Natural killer cell (primary cell): Measurements from ENCODE around the gene OSGIN1. TPM values are rescaled to one million over a fixed set of nuclear protein-coding genes. Genes with fewer than 3 reads are reported as not detected.

Experiments
- ATAC-seq, 3 donors: fragments of 150-1000 bp in 2 of 3; fragments of 200-7000 bp in 1 of 3; cut with Tn5 transposase; 1 replicate in 1 of 3; 2 replicates in 2 of 3; pipeline ENCODE4 v1.10.0; 2021; ENCODE audit warnings: mild to moderate bottlenecking in 2 of 3, moderate library complexity in 2 of 3
- DNase-seq, 2 donors: peaks; one replicate each; pipeline versions ENCODE4 v3.0.0 to v3.0.0-alpha.2; 2013 to 2021; ENCODE audit warnings: mixed read lengths in 1 of 2
- H3K27ac ChIP-seq: one replicate; pipeline ENCODE4 v1.5.1; 2013; ENCODE audit warnings: mild to moderate bottlenecking, low read length
- H3K27me3 ChIP-seq: one replicate; pipeline ENCODE4 v1.6.1; 2013; ENCODE audit warnings: low read length; ENCODE audit not compliant: control insufficient read depth, insufficient read depth
- H3K36me3 ChIP-seq: one replicate; pipeline ENCODE4 v1.6.1; 2013; ENCODE audit warnings: low read length; ENCODE audit not compliant: control insufficient read depth, insufficient read depth
- H3K4me1 ChIP-seq: one replicate; pipeline ENCODE4 v1.6.1; 2013; ENCODE audit warnings: low read length; ENCODE audit not compliant: control insufficient read depth, insufficient read depth
- H3K4me3 ChIP-seq: one replicate; pipeline ENCODE4 v1.5.1; 2013; ENCODE audit warnings: low read length
- H3K9me3 ChIP-seq: one replicate; pipeline ENCODE4 v1.6.1; 2013; ENCODE audit warnings: low read length; ENCODE audit not compliant: control insufficient read depth, insufficient read depth
- H3K27ac Mint-ChIP-seq, 2 donors: one replicate each; pipeline ENCODE4 v1.8.0; 2022; ENCODE audit warnings: mild to moderate bottlenecking in 2 of 2, mixed read lengths in 2 of 2, moderate library complexity in 1 of 2
- H3K27me3 Mint-ChIP-seq, 2 donors: one replicate each; pipeline ENCODE4 v1.8.0; 2022; ENCODE audit warnings: low read depth in 2 of 2, mixed read lengths in 2 of 2
- H3K36me3 Mint-ChIP-seq: one replicate; pipeline ENCODE4 v1.8.0; 2022; ENCODE audit warnings: mixed read lengths
- H3K4me1 Mint-ChIP-seq, 2 donors: one replicate each; pipeline ENCODE4 v1.8.0; 2022; ENCODE audit warnings: mixed read lengths in 2 of 2
- H3K4me3 Mint-ChIP-seq: one replicate; pipeline ENCODE4 v1.8.0; 2022; ENCODE audit warnings: mild to moderate bottlenecking, moderate library complexity, mixed read lengths
- H3K9me3 Mint-ChIP-seq, 2 donors: one replicate each; pipeline ENCODE4 v1.8.0; 2022; ENCODE audit warnings: mixed read lengths in 2 of 2
- WGBS: methylation state at CpG from one replicate; pipeline ENCODE4 v1.1.7; 2013; ENCODE audit warnings: missing lambda C conversion rate; ENCODE audit not compliant: insufficient coverage; 5-methylcytosine and 5-hydroxymethylcytosine counted together
- intact Hi-C: fragments of 100-400 bp; cut with micrococcal nuclease; formaldehyde crosslinking; loops from one replicate; pipeline ENCODE4 v1.14.2; 2022
- total RNA-seq, 4 donors: library from RNA; stranded (reverse); fragments of 120-200 nt in 1 of 4; gene quantifications; one replicate each; pipeline versions ENCODE4 v1.2.3 to v1.2.4, GENCODE V29; 2013 to 2022
- TF ChIP-seq, protein P1 (sequence below): fragments of 200-600 bp; IDR thresholded peaks from one replicate; pipeline ENCODE4 v1.8.0; 2022; ENCODE audit warnings: antibody characterized with exemption

OSGIN1 gene
- total RNA-seq, 3 donors from 2014 or later (not counting 1 experiment from before 2014, with no cell fraction given): 3.9 to 4.1 (median 4.0) TPM

GRCh38 chr16:83915081-83915480, 38.0 kb upstream of the OSGIN1 start:
- H3K27ac ChIP-seq: no peak overlapping the region
- DNase-seq (no peak), ATAC-seq (no peak)
- Mint-ChIP-seq H3K27me3 (no peaks in the 10 kb centered on the region), H3K27ac (no peak overlapping the region), H3K36me3 (peaks cover 19% of the 10 kb centered on the region), H3K4me3 (no peak overlapping the region), H3K4me1 (peaks cover 8 to 15% of the 10 kb centered on the region in 2 donors), H3K9me3 (no peaks in the 10 kb centered on the region)
- TF ChIP-seq, protein P1, sequence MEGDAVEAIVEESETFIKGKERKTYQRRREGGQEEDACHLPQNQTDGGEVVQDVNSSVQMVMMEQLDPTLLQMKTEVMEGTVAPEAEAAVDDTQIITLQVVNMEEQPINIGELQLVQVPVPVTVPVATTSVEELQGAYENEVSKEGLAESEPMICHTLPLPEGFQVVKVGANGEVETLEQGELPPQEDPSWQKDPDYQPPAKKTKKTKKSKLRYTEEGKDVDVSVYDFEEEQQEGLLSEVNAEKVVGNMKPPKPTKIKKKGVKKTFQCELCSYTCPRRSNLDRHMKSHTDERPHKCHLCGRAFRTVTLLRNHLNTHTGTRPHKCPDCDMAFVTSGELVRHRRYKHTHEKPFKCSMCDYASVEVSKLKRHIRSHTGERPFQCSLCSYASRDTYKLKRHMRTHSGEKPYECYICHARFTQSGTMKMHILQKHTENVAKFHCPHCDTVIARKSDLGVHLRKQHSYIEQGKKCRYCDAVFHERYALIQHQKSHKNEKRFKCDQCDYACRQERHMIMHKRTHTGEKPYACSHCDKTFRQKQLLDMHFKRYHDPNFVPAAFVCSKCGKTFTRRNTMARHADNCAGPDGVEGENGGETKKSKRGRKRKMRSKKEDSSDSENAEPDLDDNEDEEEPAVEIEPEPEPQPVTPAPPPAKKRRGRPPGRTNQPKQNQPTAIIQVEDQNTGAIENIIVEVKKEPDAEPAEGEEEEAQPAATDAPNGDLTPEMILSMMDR: no peak
- H3K4me3 ChIP-seq: no peak overlapping the region
- intact Hi-C loops: no loop called here
- H3K4me1 ChIP-seq: no peaks in the 10 kb centered on the region
- H3K36me3 ChIP-seq: peaks cover 65% of the 10 kb centered on the region
- 96% methylated on average over 22 of the region's 22 CpGs for WGBS
- no peaks in the 10 kb centered on the region for H3K9me3 ChIP-seq
- H3K27me3 ChIP-seq: no peaks in the 10 kb centered on the region

- Histone ChIP-seq H3K36me3 (peaks cover 64% of the 10 kb centered on the region), H3K4me3 (no peak overlapping the region), H3K27me3 (no peaks in the 10 kb centered on the region), H3K27ac (no peak overlapping the region), H3K4me1 (no peaks in the 10 kb centered on the region), H3K9me3 (no peaks in the 10 kb centered on the region)
- DNase-seq (no peak), ATAC-seq (no peak)
- H3K36me3 Mint-ChIP-seq: peaks cover 19% of the 10 kb centered on the region
- no peaks in the 10 kb centered on the region for H3K9me3 Mint-ChIP-seq
- no peak overlapping the region for H3K4me3 Mint-ChIP-seq
- 98% methylated on average over 14 of the region's 14 CpGs for WGBS
- no peaks in the 10 kb centered on the region for H3K27me3 Mint-ChIP-seq
- peaks cover 8 to 17% of the 10 kb centered on the region in 2 donors for H3K4me1 Mint-ChIP-seq
- no peak overlapping the region for H3K27ac Mint-ChIP-seq
- TF ChIP-seq, protein P1: no peak
- intact Hi-C loops: no loop called here
These were observed 37.5 kb upstream of the OSGIN1 start for GRCh38 chr16:83915491-83915890.

DNA sequence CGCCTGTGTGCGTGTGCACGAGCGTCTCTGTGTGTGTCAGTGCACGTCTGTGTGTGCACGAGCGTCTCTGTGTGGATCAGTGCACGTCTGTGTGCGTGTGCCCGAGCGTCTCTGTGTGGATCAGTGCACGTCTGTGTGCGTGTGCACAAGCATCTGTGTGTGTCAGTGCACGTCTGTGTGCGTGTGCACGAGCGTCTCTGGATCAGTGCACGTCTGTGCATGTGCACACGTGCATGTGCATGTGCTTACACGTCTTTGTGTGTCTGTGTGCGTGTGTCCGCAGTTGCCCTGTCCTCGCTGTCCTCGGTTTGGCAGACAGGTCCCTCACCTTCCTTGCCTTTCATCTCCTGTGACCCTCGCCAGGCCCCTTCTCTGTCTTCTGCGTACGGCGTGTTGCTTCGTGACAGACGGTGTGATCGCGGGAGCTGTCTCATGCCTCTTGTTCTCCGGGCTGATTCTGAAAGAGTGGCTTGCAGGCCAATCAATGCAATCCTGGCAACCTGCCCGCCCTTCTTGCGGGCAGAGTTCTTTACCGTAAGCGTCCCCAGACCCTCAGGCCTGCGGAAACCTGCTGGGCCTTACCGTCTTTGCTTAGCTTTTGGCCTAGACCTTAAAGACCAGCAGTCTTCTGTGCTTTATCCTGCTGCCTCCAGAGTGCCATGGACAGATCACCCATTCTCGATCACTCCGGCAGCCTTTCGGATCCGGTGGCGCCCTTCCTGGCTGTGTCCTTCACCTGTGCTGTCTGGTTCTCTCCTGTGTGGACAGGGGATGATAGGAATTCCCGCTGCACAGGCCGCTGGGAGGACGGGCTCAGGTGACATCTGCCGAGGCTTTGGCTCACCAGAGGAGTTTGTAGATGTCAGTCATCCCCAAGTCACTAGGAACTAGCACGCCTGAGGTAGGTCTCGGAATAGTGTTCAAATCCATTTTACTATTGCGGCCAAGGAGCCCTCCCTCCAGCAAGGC, 35.6 kb upstream of the OSGIN1 start:
- H3K27ac Mint-ChIP-seq: no peak overlapping the region
- peaks cover 51% of the 10 kb centered on the region for H3K36me3 ChIP-seq
- ATAC-seq: no peak
- no peak overlapping the region for H3K4me3 Mint-ChIP-seq
- no peaks in the 10 kb centered on the region for H3K4me1 ChIP-seq
- no peaks in the 10 kb centered on the region for H3K27me3 Mint-ChIP-seq
- H3K27me3 ChIP-seq: no peaks in the 10 kb centered on the region
- peaks cover 19% of the 10 kb centered on the region for H3K36me3 Mint-ChIP-seq
- H3K27ac ChIP-seq: no peak overlapping the region
- no peaks in the 10 kb centered on the region for H3K9me3 Mint-ChIP-seq
- H3K4me3 ChIP-seq: no peak overlapping the region
- TF ChIP-seq, protein P1: no peak
- WGBS: 98% methylated on average over 51 of the region's 51 CpGs
- intact Hi-C loops: no loop called here
- H3K4me1 Mint-ChIP-seq: peaks cover 8 to 23% of the 10 kb centered on the region in 2 donors
- no peaks in the 10 kb centered on the region for H3K9me3 ChIP-seq
- no peak for DNase-seq
